ENCODE results near the gene ARHGAP20. TPM values are rescaled to one million over a fixed set of nuclear protein-coding genes. Genes with fewer than 3 reads are reported as not detected.

The ARHGAP20 gene
- total and polyA plus RNA-seq, 8 donors = 0.80 to 33.9 (median 4.2) TPM; not detected in 1

DNA sequence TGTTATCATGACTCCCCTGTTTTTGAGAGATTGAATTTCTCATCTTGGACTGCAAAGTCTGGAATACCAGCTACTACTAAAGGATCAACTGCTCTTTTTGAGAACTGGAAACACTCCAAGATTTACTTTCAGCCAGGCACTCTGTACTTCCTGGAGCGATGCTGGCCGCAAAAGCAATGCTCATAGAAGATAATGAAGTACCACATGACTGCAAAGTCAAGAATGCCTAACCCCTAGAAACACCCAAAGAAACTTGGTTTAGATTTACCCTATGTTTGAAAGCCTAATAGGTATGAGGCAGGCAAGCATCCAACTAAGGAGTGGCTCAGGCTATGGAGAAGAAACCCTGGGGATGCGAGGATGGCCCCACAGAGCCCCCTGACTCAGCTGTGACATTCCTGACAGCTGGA, 47.7 kb upstream of the ARHGAP20 start:
- Histone ChIP-seq H3K4me3 (no peak overlapping the region), H3K4me1 (peaks cover 22 to 62% (median 48%) of the 10 kb centered on the region in 4 donors), H3K36me3 (no peaks in the 10 kb centered on the region), H3K27me3 (no peaks in the 10 kb centered on the region), H3K27ac (peak overlapping the region in 4 of 5 donors; percentile 12 to 79 (median 64)), H3K9me3 (no peaks in the 10 kb centered on the region)
- peak; percentile 37 to 87 (median 48) for TF ChIP-seq POLR2AphosphoS5 (IDR thresholded peaks at IDR 0.05)
- TF ChIP-seq POLR2A (IDR thresholded peaks at IDR 0.05) = no peak
- DNase-seq = peak; percentile 74 to 85
- 3 to 12% (median 10%) methylated on average over 3 of the region's 3 CpGs for WGBS, 5 donors
- intact Hi-C loops (cut with DNase I; ENCODE audit: low total_unique reads) = no loop called here

DNA sequence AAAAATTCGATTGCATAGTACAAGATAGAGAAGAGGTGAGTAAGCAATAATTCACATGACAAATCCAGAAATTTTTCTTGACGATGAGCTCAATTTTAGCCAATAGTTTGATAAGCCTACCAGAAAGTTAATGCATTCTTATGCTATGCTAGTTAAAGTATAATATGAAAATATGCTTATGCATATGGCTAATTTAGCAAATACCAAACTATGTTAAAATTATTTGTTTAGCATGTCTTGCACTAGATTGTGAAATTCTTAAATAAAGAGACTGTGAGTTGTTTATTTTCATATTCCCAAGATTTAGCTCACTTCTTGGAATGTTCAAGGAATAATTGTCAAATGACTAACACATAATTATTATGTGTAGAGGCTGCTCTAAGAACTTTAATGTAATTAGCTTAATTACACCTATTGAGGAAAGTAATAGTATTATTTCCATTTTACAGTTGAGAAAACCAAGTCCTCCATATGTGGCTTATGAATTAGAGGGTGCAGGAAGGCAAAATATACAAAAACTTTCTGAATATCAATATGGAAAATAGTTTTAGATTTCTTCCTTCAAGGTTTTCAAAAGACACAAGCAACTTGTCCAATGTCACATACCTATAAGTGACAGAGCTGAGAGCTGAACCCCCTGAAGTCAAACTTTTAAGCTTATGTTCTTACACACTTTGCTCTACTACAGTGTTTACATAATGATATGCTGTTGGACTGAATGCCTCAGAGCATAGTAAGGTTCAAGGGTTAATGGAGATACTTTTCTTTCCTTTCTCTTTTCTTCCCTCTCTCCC, 45.9 kb upstream of the ARHGAP20 start:
- H3K27me3 ChIP-seq = no peaks in the 10 kb centered on the region
- H3K9me3 ChIP-seq = peaks cover 0 to 11% (median 4%) of the 10 kb centered on the region in 4 donors
- no peaks in the 10 kb centered on the region for H3K36me3 ChIP-seq
- 74 to 88% (median 83%) methylated on average over 2 of the region's 2 CpGs for WGBS, 5 donors
- peak overlapping the region in 1 of 5 donors; percentile 71 for H3K27ac ChIP-seq
- DNase-seq = no peak
- H3K4me3 ChIP-seq = no peak overlapping the region
- intact Hi-C loops (cut with DNase I; ENCODE audit: low total_unique reads) = no loop called here
- TF ChIP-seq POLR2A (IDR thresholded peaks at IDR 0.05) = no peak
- TF ChIP-seq EP300 (IDR thresholded peaks at IDR 0.05) = no peak
- no peak for TF ChIP-seq POLR2AphosphoS5 (IDR thresholded peaks at IDR 0.05)
- TF ChIP-seq, protein P1, sequence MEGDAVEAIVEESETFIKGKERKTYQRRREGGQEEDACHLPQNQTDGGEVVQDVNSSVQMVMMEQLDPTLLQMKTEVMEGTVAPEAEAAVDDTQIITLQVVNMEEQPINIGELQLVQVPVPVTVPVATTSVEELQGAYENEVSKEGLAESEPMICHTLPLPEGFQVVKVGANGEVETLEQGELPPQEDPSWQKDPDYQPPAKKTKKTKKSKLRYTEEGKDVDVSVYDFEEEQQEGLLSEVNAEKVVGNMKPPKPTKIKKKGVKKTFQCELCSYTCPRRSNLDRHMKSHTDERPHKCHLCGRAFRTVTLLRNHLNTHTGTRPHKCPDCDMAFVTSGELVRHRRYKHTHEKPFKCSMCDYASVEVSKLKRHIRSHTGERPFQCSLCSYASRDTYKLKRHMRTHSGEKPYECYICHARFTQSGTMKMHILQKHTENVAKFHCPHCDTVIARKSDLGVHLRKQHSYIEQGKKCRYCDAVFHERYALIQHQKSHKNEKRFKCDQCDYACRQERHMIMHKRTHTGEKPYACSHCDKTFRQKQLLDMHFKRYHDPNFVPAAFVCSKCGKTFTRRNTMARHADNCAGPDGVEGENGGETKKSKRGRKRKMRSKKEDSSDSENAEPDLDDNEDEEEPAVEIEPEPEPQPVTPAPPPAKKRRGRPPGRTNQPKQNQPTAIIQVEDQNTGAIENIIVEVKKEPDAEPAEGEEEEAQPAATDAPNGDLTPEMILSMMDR (IDR thresholded peaks at IDR 0.05) = no peak
- H3K4me1 ChIP-seq = peaks cover 15 to 50% (median 38%) of the 10 kb centered on the region in 4 donors

DNA sequence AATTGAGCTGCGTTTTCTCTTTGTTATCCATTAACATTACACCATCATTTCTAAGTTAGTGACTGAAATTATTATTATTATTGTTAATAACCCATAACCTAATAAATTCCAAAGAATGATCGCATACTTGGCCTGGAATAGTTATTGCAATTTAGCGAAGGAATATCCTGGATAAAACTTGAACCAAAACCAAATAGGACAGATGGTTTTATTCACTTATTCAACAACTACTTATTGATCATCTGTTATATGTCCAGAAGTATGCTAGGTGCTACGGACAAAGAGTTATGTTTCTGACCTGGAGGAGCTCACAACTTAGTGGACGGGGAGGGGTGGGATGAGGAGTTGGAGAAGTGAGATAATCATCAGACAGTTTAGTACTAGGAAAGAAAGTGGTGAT, 44.8 kb upstream of the ARHGAP20 start:
- WGBS, 5 donors = 85 to 95% (median 93%) methylated on average over 5 of the region's 5 CpGs
- Histone ChIP-seq H3K4me1 (peaks cover 14 to 39% (median 29%) of the 10 kb centered on the region in 4 donors), H3K36me3 (no peaks in the 10 kb centered on the region), H3K27ac (no peak overlapping the region), H3K9me3 (peaks cover 0 to 18% (median 15%) of the 10 kb centered on the region in 4 donors), H3K4me3 (no peak overlapping the region), H3K27me3 (no peaks in the 10 kb centered on the region)
- intact Hi-C loops (cut with DNase I; ENCODE audit: low total_unique reads) = no loop called here
- TF ChIP-seq POLR2A (IDR thresholded peaks at IDR 0.05) (no peak), EP300 (IDR thresholded peaks at IDR 0.05) (no peak), POLR2AphosphoS5 (IDR thresholded peaks at IDR 0.05) (no peak)
- TF ChIP-seq, protein P1 (IDR thresholded peaks at IDR 0.05) = no peak
- DNase-seq = peak in 1 of 2 donors; percentile 8

DNA sequence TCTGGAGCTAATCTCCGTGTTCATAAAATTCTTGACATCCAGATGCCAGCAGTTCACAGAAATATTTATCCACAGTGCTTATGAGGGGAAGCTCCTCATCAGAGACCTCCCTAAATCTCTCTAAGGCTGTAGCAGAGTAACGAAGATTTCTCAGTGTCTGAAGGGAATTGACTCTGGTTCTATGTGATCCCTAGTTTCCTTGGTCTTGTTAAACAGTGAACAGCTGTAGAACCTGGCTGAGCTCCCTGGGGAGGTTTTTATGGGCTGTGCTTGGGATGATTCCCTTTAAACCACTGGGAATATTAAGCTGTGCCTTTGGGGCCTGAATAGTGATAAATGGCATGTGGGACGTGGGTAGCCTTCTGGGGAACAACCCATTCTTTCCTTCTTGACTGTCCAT, 43.7 kb upstream of the ARHGAP20 start:
- Histone ChIP-seq H3K9me3 (peaks cover 0 to 18% (median 15%) of the 10 kb centered on the region in 4 donors), H3K4me3 (no peak overlapping the region), H3K27ac (peak overlapping the region in 1 of 5 donors; percentile 54), H3K36me3 (no peaks in the 10 kb centered on the region), H3K27me3 (no peaks in the 10 kb centered on the region), H3K4me1 (peaks cover 14 to 32% (median 25%) of the 10 kb centered on the region in 4 donors)
- intact Hi-C loops (cut with DNase I; ENCODE audit: low total_unique reads) = no loop called here
- TF ChIP-seq, protein P1 (IDR thresholded peaks at IDR 0.05) = no peak
- TF ChIP-seq POLR2A (IDR thresholded peaks at IDR 0.05) (no peak), EP300 (IDR thresholded peaks at IDR 0.05) (no peak), POLR2AphosphoS5 (IDR thresholded peaks at IDR 0.05) (no peak)
- 61 to 74% (median 71%) methylated on average over 3 of the region's 3 CpGs for WGBS, 5 donors
- peak in 1 of 2 donors; percentile 21 for DNase-seq

DNA sequence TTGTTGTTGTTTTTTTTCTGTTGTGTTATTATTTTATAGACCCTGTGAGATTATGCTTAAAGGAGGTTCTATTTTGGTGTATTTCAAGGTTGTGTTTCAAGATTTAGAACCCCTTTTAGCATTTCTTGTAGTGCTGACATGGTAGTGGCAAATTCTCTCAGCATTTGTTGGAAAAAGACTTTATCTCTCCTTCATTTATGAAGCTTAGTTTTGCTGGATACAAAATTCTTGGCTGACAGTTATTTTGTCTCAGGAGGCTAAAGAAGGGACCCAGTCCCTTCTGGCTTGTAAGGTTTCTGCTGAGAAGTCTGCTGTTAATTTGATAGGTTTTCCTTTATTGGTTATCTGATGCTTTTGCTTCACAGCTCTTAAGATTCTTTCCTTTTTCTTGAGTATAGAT, 40.7 kb upstream of the ARHGAP20 start:
- TF ChIP-seq POLR2A (IDR thresholded peaks at IDR 0.05) (no peak), POLR2AphosphoS5 (IDR thresholded peaks at IDR 0.05) (no peak), EP300 (IDR thresholded peaks at IDR 0.05) (no peak)
- TF ChIP-seq, protein P1 (IDR thresholded peaks at IDR 0.05) = no peak
- Histone ChIP-seq H3K4me1 (peaks cover 0 to 2% (median under 1%) of the 10 kb centered on the region in 4 donors), H3K4me3 (no peak overlapping the region), H3K27me3 (no peaks in the 10 kb centered on the region), H3K27ac (no peak overlapping the region), H3K9me3 (peaks cover 0 to 18% (median 15%) of the 10 kb centered on the region in 4 donors), H3K36me3 (no peaks in the 10 kb centered on the region)
- intact Hi-C loops (cut with DNase I; ENCODE audit: low total_unique reads) = no loop called here
- DNase-seq = no peak

Data from stomach (tissue), 9 donors.